Rectal smooth muscle tissue (tissue), 1 donor: Measurements from ENCODE around the gene CRTC1.

Experiments used
- H3K27ac ChIP-seq: one replicate; pipeline ENCODE4 v1.7.0; 2013; ENCODE audit warnings: low read depth, low read length, inconsistent platforms
- H3K27me3 ChIP-seq: one replicate; pipeline ENCODE4 v1.7.0; 2013; ENCODE audit warnings: low read length; ENCODE audit not compliant: control insufficient read depth, insufficient read depth
- H3K36me3 ChIP-seq: one replicate; pipeline ENCODE4 v1.7.0; 2013; ENCODE audit warnings: low read length; ENCODE audit not compliant: control insufficient read depth, insufficient read depth
- H3K4me1 ChIP-seq: one replicate; pipeline ENCODE4 v1.7.0; 2013; ENCODE audit warnings: low read length; ENCODE audit not compliant: control insufficient read depth, insufficient read depth
- H3K4me3 ChIP-seq: one replicate; pipeline ENCODE4 v1.7.0; 2013; ENCODE audit warnings: low read length
- H3K9ac ChIP-seq: one replicate; pipeline ENCODE4 v1.7.0; 2013; ENCODE audit warnings: low read length

The CRTC1 gene

GRCh38 chr19:18742838-18743783 is 59.6 kb downstream of the CRTC1 start:
- H3K9ac ChIP-seq, result peak overlapping the region; percentile 27
- peaks cover 3% of the 10 kb centered on the region for H3K4me1 ChIP-seq
- no peak overlapping the region for H3K27ac ChIP-seq
- no peaks in the 10 kb centered on the region for H3K36me3 ChIP-seq
- no peaks in the 10 kb centered on the region for H3K27me3 ChIP-seq
- H3K4me3 ChIP-seq, result peak overlapping the region; percentile 8

- no peak overlapping the region for H3K9ac ChIP-seq
- no peak overlapping the region for H3K4me3 ChIP-seq
- H3K27ac ChIP-seq, result no peak overlapping the region
- H3K4me1 ChIP-seq, result peaks cover 3% of the 10 kb centered on the region
- no peaks in the 10 kb centered on the region for H3K36me3 ChIP-seq
- no peaks in the 10 kb centered on the region for H3K27me3 ChIP-seq
These were observed 60.4 kb downstream of the CRTC1 start for GRCh38 chr19:18743784-18744418.

- no peak overlapping the region for H3K9ac ChIP-seq
- H3K4me1 ChIP-seq, result peaks cover 3% of the 10 kb centered on the region
- H3K4me3 ChIP-seq, result no peak overlapping the region
- H3K36me3 ChIP-seq, result no peaks in the 10 kb centered on the region
- H3K27me3 ChIP-seq, result no peaks in the 10 kb centered on the region
- no peak overlapping the region for H3K27ac ChIP-seq
These were observed 61.7 kb downstream of the CRTC1 start for GRCh38 chr19:18745012-18745735.

- no peaks in the 10 kb centered on the region for H3K27me3 ChIP-seq
- H3K36me3 ChIP-seq, result no peaks in the 10 kb centered on the region
- peaks cover 3% of the 10 kb centered on the region for H3K4me1 ChIP-seq
- no peak overlapping the region for H3K27ac ChIP-seq
- no peak overlapping the region for H3K4me3 ChIP-seq
- H3K9ac ChIP-seq, result no peak overlapping the region
These were observed 62.5 kb downstream of the CRTC1 start for GRCh38 chr19:18745931-18746330.

GRCh38 chr19:18746401-18747325 is 63.2 kb downstream of the CRTC1 start:
- Histone ChIP-seq H3K27ac (no peak overlapping the region), H3K4me1 (peaks cover 3% of the 10 kb centered on the region), H3K27me3 (no peaks in the 10 kb centered on the region), H3K4me3 (no peak overlapping the region), H3K9ac (no peak overlapping the region), H3K36me3 (no peaks in the 10 kb centered on the region)

GRCh38 chr19:18749362-18750231 is 66.1 kb downstream of the CRTC1 start:
- Histone ChIP-seq H3K27ac (no peak overlapping the region), H3K36me3 (no peaks in the 10 kb centered on the region), H3K27me3 (no peaks in the 10 kb centered on the region), H3K9ac (no peak overlapping the region), H3K4me1 (no peaks in the 10 kb centered on the region), H3K4me3 (no peak overlapping the region)

GRCh38 chr19:18750295-18750970 is 67.0 kb downstream of the CRTC1 start:
- no peak overlapping the region for H3K4me3 ChIP-seq
- no peak overlapping the region for H3K27ac ChIP-seq
- no peak overlapping the region for H3K9ac ChIP-seq
- H3K27me3 ChIP-seq, result no peaks in the 10 kb centered on the region
- H3K4me1 ChIP-seq, result no peaks in the 10 kb centered on the region
- no peaks in the 10 kb centered on the region for H3K36me3 ChIP-seq

GRCh38 chr19:18751571-18751970 is 68.1 kb downstream of the CRTC1 start:
- no peaks in the 10 kb centered on the region for H3K27me3 ChIP-seq
- H3K9ac ChIP-seq, result no peak overlapping the region
- no peaks in the 10 kb centered on the region for H3K4me1 ChIP-seq
- no peak overlapping the region for H3K27ac ChIP-seq
- H3K36me3 ChIP-seq, result no peaks in the 10 kb centered on the region
- no peak overlapping the region for H3K4me3 ChIP-seq

GRCh38 chr19:18754501-18754900 is 71.0 kb downstream of the CRTC1 start:
- H3K36me3 ChIP-seq, result no peaks in the 10 kb centered on the region
- H3K9ac ChIP-seq, result no peak overlapping the region
- H3K27ac ChIP-seq, result no peak overlapping the region
- H3K4me1 ChIP-seq, result no peaks in the 10 kb centered on the region
- H3K27me3 ChIP-seq, result no peaks in the 10 kb centered on the region
- no peak overlapping the region for H3K4me3 ChIP-seq

GRCh38 chr19:18756896-18757295 is 73.4 kb downstream of the CRTC1 start:
- Histone ChIP-seq H3K9ac (no peak overlapping the region), H3K4me1 (peaks cover 4% of the 10 kb centered on the region), H3K27me3 (no peaks in the 10 kb centered on the region), H3K4me3 (no peak overlapping the region), H3K36me3 (no peaks in the 10 kb centered on the region), H3K27ac (no peak overlapping the region)
